Measurements from ENCODE around the gene MYO6.
A peak's percentile ranks its signal among the peaks of the same experiment; 100 is the strongest.

The MYO6 gene

DNA sequence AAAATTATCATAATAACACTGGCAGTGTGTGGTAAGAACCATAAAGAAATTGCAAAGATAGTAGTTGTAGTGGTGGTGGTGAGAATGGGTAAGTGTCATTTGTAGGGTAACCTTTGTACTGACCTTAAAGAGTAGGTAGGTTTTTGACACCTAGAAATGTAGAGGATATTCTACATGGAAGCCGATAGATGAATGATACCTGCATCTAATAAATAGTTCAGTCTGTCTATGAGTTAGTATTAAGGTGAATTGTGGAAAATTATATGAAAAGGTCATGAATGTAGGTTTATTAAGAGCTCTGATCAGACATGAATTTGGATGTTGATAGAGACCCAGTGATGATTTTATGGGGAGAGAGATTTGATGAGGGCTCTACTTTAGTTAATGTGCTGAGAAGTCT is 78.1 kb downstream of the MYO6 start:
- no peak for DNase-seq (ENCODE audit: low read depth)

DNA sequence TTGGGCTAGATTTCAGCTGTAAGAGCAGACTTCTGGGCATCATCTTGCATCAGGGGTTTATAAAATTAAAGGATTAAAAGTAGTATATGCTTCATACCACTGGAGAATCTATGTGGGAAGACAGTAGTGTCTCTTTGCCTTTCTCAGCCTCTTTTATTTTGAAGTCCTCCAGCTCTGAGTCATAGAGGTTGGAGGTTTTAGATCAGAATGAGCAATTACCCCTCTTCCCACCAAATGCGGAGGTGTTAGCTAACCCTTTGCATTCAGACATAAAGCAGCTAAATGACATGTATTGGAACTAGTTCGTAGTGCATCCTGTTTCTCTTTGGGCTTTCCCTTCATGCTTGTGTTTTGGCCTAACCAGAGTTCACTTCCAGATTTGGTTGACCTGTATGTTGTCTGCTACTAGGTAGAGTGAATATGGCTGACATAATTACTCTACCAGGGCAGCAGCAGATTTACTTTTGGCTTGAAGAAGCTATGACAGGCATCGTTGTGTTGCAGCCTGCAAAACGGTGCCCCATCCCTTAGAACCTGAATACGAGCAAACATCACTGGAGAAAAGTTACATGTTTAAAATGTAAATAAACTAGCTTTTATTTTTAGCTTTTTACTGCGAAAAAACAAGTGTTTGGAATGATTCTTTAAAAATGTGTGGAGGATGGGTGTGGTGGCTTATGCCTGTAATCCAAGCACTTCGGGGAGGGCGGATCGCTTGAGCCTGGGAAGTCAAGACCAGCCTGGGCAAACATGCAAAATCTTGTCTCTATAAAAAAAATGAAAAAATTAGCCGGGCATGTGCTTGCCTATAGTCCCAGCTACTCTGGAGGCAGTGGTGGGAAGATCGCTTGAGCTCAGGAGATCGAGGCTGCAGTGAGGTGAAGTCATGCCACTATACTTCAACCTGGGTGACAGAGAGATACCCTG is 82.2 kb downstream of the MYO6 start:
- DNase-seq (ENCODE audit: low read depth): peak; percentile 33

DNA sequence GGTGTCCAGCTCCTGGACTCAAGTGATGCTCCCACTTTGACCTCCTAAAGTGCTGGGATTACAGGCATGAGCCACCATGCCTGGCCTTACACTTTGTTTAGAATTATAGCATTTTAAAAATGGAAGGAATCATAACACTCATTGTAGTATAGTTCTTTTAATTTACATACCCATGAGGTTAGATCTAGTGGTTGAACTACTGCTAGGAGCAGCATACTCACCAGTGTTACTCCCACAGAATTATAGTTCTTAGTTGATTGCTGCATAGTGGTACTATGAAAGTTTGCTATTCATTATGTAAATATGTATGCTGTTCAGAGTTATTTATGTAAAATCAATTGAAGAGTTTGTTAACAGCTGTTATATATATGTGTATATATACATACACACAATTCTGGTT is 85.4 kb downstream of the MYO6 start:
- DNase-seq (ENCODE audit: low read depth): no peak

DNA sequence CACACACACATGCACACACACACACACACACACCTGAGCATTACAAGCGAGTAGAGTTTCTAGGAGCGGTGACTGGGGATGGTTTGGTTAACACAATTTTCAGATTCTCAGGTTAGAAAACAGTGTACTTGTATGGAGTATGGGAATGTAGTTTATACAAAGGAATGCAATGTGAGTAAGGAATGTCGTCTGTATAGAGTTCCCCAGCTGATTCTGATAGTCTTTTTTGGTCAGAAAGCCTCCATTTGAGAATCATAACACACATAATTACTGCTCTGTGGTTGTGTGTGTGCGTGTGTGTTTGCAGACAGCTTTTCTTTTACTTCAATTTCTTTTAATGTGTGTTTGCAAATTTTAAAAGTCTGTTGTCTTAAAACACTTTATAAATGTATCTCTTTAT is 93.2 kb downstream of the MYO6 start:
- DNase-seq (ENCODE audit: low read depth): no peak

DNA sequence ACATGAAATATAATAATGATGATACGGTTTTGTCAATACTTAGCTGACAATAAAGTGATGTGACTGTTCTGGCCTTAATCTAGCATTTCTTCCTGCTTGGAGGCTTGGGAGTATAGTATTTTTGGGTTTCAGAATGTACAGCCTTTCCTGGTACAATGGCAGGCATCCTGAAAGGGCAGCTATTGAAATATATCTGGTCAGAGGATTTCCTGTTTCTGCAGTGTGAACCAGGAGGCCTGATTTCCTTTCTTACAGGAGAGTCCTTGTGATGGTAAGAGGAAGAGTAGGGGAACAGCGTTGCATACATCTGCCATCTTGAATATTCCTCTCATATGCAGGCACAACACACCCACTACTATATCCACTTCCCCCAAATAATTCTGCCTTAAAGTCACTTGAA is 93.7 kb downstream of the MYO6 start:
- DNase-seq (ENCODE audit: low read depth): no peak

DNA sequence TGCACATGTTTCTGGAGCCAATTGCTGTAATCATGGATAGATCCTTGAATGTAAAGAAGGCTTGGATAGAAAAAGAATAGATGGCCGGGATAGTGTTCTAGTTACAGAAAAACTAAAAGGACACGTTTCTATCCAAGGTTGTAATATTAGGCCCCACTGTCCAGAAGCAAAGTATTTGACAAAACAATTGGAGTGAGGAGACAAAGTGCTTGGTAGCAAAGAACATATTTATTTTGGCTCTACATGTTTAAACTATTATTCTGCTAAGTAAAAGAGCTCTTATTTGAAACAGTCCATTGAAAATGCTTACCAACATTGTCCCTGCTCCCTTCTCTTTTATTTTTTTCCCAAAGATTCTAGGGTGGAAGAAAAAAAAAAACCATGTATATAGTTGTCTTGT is 94.4 kb downstream of the MYO6 start:
- DNase-seq (ENCODE audit: low read depth): no peak

DNA sequence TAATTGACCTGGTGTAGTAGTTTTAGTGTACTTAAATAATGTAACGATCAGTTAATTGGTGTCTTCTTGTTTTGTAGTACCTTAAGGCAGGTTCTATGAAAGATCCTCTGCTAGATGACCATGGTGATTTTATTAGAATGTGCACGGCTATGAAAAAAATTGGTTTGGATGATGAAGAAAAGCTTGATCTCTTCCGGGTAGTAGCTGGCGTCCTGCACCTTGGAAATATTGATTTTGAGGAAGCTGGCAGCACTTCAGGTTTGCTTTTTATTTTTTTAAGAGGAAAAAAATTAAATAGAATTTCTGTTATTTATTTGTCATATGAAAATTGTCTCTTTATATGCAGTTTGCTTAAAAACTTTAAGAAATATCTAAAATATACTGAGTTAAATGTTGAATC is 99.2 kb downstream of the MYO6 start:
- no peak for DNase-seq (ENCODE audit: low read depth)

DNA sequence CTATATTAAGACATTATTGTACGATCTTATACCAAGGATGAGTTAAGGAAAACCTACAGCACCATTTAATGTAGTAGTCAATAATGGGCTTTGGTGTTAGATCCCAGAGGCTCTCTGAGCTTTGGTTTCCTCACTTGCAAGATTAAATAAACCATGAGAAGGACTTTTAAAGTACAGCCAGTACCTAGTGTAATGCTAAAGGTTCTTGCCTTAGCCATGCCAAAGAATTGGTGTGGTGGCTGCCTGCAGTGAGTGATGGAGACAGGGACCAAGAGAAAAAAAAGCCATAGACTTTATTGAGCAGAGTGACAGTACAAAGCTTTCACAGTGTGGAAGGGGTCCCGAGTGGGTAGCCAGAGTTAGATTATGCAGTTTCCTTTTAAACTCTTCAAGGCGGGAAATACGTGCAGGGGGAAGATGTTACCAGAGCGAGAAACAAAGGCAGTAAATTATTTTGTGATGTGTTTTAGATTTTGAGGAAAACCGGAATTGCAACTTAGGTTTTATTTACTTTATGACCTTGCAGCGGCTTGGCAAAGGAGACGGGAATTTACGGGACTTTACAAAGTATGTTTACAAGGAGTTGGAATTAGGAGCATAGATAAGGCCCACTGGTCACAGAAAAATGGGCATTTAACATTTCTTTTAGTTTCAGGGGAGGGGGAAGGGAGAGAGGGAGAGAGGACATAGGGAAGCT is 100.4 kb downstream of the MYO6 start:
- no peak for DNase-seq (ENCODE audit: low read depth)

DNA sequence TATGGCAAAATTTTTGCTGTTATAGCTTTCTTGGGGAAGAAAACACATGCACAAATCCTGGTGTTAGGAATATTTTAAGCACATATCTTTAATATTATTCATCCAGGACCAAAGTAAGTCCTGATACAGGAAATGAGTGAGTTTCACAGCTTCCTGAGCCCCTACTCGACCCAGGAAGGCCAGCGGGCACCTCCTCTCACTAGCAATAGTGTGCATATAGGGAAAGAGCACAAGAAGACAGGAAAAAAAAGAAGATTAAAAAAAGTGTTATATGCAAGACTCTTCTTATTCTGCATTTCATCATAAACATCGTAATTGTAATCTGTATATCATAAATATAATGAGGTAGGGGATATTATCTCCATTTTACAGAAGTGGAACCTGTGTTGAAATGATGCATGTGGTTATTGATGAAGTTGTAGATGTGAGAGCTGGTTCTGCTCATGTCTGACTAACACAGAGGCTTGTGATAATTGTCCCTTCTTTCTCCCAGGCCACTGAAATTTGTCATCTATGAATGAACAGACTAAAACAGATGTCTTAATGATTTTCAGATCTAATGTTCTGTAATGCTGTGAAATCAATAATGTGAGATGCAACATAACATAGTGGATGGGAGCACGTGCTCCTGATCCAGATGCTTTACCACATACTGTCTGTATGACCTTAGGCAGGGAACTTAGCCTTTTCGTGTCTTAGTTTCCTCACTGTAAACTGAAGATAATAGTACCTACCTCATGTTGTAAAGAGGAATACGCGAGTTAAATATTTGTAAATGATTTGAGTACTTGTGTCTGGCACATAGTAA is 101.2 kb downstream of the MYO6 start:
- DNase-seq (ENCODE audit: low read depth): no peak

DNA sequence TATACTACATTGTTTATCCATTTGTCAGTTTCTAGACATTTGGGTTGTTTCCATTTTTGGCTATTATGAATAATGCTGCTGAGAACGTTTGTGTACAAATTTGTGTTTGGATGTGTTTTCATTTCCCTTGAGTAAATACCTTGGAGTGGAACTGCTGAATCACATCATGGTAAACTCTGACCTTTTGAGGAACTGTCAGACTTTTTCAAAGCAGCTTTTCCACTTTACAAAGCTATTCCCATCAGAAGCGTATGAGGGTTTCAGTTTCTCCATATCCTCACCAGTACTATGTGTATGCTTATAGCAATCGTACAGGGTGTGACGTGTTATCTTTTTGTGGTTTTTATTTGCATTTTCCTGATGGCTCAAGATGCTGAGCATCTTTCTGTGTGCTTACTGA is 103.7 kb downstream of the MYO6 start:
- DNase-seq (ENCODE audit: low read depth): no peak

DNA sequence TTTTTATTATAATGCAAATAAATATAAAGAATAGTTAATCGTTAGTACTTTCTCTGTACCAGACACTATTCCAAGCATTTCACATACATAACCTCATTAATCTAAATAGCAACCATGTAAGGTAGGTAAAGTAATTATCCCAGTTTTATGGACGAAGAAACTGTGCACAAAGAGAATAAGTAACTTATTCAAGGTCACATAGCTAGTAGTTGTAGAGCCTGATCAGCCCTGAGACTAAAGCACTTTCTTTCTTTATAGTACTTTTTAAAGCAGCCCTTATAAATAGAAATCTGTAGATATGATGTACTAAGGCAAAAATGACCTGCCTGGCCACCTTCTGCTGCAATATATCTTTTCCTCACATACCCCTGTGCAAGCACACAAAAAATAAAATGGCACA is 104.8 kb downstream of the MYO6 start:
- no peak for DNase-seq (ENCODE audit: low read depth)

DNA sequence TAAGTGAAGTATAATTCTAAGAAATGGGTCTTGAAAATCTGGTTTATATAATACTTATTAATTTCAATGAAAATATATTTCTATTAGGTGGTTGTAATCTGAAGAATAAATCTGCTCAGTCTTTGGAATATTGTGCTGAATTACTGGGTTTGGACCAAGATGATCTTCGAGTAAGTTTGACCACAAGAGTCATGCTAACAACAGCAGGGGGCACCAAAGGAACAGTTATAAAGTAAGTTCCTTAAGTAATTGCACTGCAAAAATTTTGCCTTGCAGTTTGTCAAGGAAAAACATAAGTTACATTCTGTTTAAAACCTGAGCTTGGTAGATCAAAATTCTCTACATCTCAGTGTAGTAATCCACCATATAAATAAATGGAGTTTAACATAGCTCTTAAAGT is 106.0 kb downstream of the MYO6 start:
- peak; percentile 44 for DNase-seq (ENCODE audit: low read depth)

DNA sequence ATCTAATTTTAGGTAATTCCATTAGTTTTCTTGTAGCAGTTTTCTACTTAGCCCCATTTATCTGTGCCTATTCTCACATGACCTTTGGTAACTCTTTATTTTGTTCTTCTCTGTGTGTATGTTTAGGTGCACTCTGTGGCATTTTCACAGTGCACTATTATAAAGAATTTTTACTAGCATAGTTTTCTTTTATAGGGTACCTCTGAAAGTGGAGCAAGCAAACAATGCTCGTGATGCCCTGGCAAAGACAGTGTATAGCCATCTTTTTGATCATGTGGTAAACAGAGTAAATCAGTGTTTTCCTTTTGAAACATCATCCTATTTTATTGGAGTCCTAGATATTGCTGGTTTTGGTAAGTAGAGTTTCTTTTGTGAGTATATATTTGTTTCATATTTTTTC is 107.9 kb downstream of the MYO6 start:
- no peak for DNase-seq (ENCODE audit: low read depth)

DNA sequence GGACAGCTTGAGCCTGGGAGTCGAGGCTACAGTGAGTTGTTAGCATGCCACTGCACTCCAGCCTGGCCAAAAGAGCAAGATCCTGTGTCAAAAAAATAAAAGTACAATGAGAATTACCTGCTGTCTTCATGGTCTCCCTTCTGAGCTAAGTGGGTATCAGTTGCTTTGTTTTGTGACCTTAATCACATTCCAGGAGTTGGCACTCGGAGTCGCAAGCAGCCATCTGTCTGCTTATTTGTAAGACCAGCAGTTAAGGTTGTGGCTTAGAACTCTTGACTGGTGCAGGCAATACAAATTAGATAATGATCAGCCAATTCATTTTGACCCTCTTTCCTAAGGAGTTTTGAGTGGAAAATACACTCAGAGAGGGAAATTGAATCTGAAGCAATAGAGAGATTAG is 114.0 kb downstream of the MYO6 start:
- no peak for DNase-seq (ENCODE audit: low read depth)

DNA sequence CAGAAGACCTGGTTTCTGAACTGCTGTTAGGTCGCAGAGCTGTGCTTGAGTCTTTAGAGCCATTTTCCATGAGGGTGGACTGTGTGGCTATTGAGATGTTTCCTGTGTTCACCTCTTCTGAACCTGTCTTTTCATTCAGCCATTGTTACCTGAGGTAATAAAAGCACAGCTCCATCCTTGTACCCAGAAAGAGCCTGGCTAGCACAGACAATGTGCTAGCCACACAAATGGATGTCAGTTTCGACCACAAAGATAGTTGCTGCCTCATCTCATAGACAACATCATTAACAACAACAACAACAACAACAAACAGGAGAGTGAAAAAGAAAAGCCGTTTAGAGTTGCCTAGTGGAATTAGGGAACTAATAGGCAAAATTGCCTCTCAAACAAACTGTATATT is 114.7 kb downstream of the MYO6 start:
- no peak for DNase-seq (ENCODE audit: low read depth)

DNA sequence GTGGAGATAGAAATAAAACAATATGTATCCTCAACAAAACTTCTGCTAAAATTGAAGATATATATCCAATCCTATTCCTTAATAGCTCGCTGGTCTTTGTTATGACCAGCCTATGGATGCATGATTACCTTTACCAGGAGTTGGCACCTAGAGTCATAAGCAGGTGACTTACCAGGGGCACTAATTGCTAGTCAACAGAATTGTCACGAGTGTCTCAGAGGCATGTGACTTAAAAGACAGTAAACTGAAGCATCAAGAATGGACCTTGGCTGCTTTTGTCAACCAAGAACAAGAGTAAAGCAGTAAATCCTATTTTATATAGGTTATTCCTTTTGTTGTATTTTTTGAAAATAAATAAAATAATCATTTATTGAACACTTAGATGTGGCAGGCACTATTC is 115.4 kb downstream of the MYO6 start:
- no peak for DNase-seq (ENCODE audit: low read depth)

DNA sequence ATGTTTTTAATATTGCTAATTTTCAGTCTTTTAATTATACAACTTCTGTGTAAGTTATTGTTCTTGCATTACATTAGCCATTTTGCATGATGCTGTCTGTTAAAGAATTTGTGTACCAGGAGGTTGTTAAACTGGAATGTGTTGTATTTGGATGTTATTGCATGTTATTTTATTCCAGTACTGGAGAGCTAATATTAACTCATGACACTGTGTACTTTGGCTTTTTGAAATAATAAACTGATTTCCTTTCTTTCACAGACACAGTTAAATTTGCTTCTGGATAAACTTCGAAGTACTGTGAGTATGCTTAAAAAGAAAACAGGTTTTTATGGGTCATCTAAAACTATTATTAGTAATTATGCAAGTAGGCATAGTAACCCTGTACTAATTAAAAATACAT is 121.3 kb downstream of the MYO6 start:
- no peak for DNase-seq (ENCODE audit: low read depth)

DNA sequence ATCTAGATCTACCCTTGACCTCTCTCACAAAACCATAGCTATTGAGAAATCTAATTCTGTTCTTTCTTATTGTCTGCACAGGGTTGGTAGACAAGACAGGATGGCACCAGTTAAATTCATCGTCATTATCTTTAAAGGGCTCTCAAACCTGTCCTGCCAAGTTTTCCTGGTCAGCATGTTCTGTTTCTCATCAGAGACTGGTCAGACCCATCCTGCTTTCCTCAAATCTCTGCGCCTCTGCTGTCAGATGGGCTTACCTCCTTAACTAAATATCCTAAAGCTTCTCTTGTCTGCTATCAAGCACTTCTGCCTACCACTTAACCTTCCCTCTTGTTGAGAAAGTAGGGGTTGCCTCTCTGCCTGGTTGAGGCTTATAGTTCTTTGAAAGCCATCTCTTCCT is 125.2 kb downstream of the MYO6 start:
- DNase-seq (ENCODE audit: low read depth): no peak

DNA sequence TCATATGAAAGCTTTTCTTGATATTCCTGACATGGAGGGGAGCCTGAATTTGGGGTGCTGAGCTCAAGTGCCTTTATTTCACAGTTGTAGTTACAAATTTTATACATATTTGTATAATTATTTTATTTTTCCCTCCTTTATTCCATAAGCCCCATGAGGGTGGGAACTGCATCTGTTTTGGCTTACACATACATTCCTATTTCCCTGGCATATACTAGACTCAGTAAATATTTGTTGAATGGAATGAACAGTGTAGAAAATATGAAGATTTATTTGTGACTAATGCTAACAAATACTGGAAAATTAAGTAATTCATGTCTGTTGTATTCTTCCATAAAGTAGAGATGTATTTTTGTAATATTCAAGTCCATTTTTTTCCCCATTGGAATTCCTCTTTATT is 127.1 kb downstream of the MYO6 start:
- DNase-seq (ENCODE audit: low read depth): no peak

DNA sequence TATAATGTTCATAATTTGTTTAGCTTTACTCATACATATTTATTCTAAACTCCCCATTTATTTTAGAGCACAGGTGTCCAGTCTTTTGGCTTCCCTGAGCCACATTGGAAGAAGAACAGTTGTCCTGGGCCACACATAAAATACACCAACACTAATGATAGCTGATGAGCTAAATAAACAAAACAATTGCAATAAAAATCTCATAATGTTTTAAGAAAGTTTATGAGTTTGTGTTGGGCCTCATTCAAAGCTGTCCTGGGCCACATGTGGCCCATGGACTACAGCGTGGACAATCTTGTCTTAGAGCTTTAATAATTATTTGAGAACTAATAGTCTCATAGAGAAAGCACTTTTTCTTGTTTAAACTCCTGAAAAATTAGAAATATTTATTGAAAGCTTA is 131.3 kb downstream of the MYO6 start:
- DNase-seq (ENCODE audit: low read depth): no peak

DNA sequence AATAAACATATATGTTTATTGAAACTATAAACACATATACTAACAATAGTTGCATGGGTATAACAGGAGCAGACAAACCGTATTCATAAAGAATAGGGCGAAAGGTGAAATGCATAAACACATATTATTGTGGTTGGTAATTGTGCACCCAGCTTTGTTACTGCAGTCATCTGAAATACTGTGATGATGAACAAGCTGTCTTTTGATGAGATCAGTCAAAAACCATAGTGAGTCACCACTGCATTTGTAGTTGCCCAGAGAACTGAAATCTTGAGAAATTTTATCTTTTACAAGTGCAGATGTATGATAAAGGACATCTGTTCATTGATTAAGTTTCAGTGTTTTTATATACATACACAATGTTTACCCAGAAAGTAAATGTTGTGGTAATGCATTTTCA is 133.7 kb downstream of the MYO6 start:
- DNase-seq (ENCODE audit: low read depth): peak; percentile 51

DNA sequence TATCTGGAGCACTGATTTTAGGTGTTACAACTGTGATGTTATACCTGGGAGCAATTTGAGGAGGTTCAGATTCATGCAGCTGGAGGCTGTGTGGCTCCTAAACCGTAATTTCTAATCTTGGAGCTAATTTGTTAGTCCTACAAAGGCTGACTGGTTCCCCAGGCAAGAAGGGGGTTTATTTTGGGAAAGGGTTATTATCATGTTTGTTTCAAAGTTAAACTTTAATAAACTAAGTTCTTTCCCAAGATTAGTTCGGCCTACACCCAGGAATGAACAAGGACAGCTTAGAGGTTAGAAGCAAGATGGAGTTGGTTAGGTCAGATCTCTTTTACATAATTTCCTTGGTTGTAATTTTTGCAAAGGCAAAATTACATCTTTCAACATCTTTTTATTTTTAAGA is 135.8 kb downstream of the MYO6 start:
- no peak for DNase-seq (ENCODE audit: low read depth)

DNA sequence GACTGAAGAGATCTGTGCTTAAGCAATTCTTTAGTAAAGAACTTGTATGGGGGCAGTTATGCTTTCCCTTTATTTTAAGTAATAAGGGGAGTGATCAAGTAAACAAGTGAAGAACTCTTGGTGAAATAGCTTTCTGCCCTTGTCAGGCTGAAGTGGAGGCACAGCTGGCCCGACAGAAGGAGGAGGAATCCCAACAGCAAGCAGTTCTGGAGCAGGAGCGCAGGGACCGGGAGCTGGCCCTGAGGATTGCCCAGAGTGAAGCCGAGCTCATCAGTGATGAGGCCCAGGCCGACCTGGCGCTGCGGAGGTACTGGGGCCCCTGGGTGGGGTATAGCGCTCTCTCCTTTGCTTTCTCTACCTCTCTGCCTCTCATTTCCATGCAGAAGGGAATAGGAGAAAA is 143.3 kb downstream of the MYO6 start:
- DNase-seq (ENCODE audit: low read depth): no peak
